Gastroesophageal sphincter (tissue), 4 donors: ENCODE results near the gene TMEM255B. TPM values are rescaled to one million over a fixed set of nuclear protein-coding genes. Genes with fewer than 3 reads are reported as not detected.

ENCODE experiments used
- ATAC-seq: fragments of 150-250 bp; one replicate; pipeline ENCODE4 v1.9.1; 2016; ENCODE audit warnings: mild to moderate bottlenecking, moderate library complexity
- H3K27ac ChIP-seq, 4 donors: fragments of 200-600 bp; sonication (generic) in 3 of 4; 1 replicate in 3 of 4; 2 replicates in 1 of 4; pipeline ENCODE4 v1.5.1; 2016 to 2019
- H3K27me3 ChIP-seq: fragments of 200-600 bp; sonication (generic); one replicate; pipeline ENCODE4 v1.5.1; 2019
- H3K36me3 ChIP-seq, 2 donors: fragments of 200-600 bp; sonication (generic); one replicate each; pipeline ENCODE4 v1.5.1; 2019; ENCODE audit warnings: control low read depth in 1 of 2
- H3K4me1 ChIP-seq, 3 donors: fragments of 200-600 bp; sonication (generic); 1 replicate in 2 of 3; 2 replicates in 1 of 3; pipeline ENCODE4 v1.5.1; 2016 to 2019; ENCODE audit warnings: control low read depth in 2 of 3
- H3K4me3 ChIP-seq, 2 donors: fragments of 200-600 bp; sonication (generic); one replicate each; pipeline ENCODE4 v1.5.1; 2019; ENCODE audit warnings: mild to moderate bottlenecking in 1 of 2, moderate library complexity in 1 of 2
- H3K9me3 ChIP-seq, 3 donors: fragments of 200-600 bp; sonication (generic); one replicate each; pipeline ENCODE4 v1.5.1; 2017 to 2019; ENCODE audit warnings: control low read depth in 2 of 3
- EP300 ChIP-seq: sonication (generic); formaldehyde crosslinking; IDR thresholded peaks from one replicate; pipeline ENCODE4 v1.6.1; 2017; ENCODE audit warnings: antibody characterized with exemption, mild to moderate bottlenecking
- POLR2A ChIP-seq, 2 donors: fragments of 450-650 bp; IDR thresholded peaks; one replicate each; pipeline ENCODE4 v1.6.1; 2017; ENCODE audit warnings: antibody characterized with exemption in 2 of 2, mild to moderate bottlenecking in 2 of 2, moderate library complexity in 1 of 2
- POLR2AphosphoS5 ChIP-seq: sonication (generic); formaldehyde crosslinking; IDR thresholded peaks from one replicate; pipeline ENCODE4 v1.6.1; 2017; ENCODE audit warnings: antibody characterized with exemption
- WGBS, 2 donors: methylation state at CpG; one replicate each; pipeline ENCODE4 v1.1.5; 2018; ENCODE audit warnings: low coverage in 1 of 2; 5-methylcytosine and 5-hydroxymethylcytosine counted together
- total RNA-seq, 4 donors: library from RNA; depleted of rRNA; stranded (reverse); fragments of >200 nt; gene quantifications; one replicate each; pipeline ENCODE4 v1.1.0, GENCODE V29; 2016
- TF ChIP-seq, protein P1 (sequence below), 4 experiments: fragments of 200-600 bp in 2 of 4; fragments of 450-650 bp in 2 of 4; sonication (generic) in 1 of 4; IDR thresholded peaks; one replicate each; pipeline ENCODE4 v1.5.1; 2017 to 2019; ENCODE audit warnings: antibody characterized with exemption in 4 of 4, mild to moderate bottlenecking in 2 of 4, moderate library complexity in 2 of 4

The TMEM255B gene
- total RNA-seq, 4 donors from 2014 or later, result 4.9 to 13.2 (median 7.8) TPM

DNA sequence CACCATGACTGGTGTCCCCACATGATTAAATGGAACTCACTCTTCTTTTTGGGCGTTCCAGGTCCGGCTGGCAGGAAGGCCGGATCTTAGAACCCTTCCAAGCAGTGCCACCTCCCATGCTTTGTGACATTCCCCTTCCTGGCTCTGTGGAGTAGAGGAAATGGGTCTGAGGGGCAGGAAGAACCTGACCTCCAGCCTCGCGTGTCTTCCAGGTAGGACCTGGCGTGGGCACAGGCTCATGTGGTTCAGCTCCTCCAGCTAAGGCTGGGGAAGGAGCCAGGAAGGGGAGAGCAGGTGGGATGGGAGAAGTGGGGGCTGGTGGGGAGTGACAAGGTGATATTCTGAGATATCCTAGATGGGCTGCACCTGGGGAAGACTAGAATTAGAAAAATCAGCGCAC is 2.1 kb downstream of the TMEM255B start:
- H3K4me1 ChIP-seq, result peaks cover 0 to 19% (median 3%) of the 10 kb centered on the region in 3 donors
- 77 to 85% methylated on average over 1 to 7 of the region's 7 CpGs for WGBS, 2 donors
- TF ChIP-seq, protein P1, sequence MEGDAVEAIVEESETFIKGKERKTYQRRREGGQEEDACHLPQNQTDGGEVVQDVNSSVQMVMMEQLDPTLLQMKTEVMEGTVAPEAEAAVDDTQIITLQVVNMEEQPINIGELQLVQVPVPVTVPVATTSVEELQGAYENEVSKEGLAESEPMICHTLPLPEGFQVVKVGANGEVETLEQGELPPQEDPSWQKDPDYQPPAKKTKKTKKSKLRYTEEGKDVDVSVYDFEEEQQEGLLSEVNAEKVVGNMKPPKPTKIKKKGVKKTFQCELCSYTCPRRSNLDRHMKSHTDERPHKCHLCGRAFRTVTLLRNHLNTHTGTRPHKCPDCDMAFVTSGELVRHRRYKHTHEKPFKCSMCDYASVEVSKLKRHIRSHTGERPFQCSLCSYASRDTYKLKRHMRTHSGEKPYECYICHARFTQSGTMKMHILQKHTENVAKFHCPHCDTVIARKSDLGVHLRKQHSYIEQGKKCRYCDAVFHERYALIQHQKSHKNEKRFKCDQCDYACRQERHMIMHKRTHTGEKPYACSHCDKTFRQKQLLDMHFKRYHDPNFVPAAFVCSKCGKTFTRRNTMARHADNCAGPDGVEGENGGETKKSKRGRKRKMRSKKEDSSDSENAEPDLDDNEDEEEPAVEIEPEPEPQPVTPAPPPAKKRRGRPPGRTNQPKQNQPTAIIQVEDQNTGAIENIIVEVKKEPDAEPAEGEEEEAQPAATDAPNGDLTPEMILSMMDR (IDR thresholded peaks at IDR 0.05), result no peak
- TF ChIP-seq POLR2A (IDR thresholded peaks at IDR 0.05), result no peak

DNA sequence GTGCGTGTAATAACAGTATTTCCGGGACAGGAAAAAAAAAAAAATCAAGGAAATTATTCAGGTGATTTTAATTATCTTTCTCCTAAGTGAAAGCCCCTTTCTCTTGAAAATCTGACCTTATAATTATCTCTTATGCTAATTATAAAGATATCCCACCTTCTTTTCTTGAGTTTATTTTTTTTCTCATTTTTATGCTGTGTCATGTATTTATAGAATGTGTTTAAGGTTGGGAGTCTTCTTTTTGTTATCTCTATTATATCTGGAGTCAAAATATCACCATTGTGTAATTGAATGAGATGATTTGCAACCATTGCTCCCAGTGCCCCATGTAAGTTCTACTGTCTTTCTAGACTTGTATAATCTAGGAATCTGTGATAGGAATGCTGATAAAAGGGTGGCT is 3.0 kb downstream of the TMEM255B start:
- Histone ChIP-seq H3K27ac (no peak overlapping the region), H3K4me3 (no peak overlapping the region), H3K4me1 (peaks cover 0 to 19% (median 3%) of the 10 kb centered on the region in 3 donors), H3K27me3 (peaks cover 6% of the 10 kb centered on the region), H3K9me3 (no peaks in the 10 kb centered on the region), H3K36me3 (no peaks in the 10 kb centered on the region)
- no peak for ATAC-seq
- no peak for TF ChIP-seq POLR2AphosphoS5
- TF ChIP-seq, protein P1 (IDR thresholded peaks at IDR 0.05), result no peak
- TF ChIP-seq EP300, result no peak
- TF ChIP-seq POLR2A (IDR thresholded peaks at IDR 0.05), result no peak
- 75 to 88% methylated on average over 2 of the region's 2 CpGs for WGBS, 2 donors

More for the DNA sequence above, 2.1 kb downstream of the TMEM255B start:
- H3K4me3 ChIP-seq, result no peak overlapping the region
- peaks cover 6% of the 10 kb centered on the region for H3K27me3 ChIP-seq
- no peaks in the 10 kb centered on the region for H3K9me3 ChIP-seq
- H3K36me3 ChIP-seq, result no peaks in the 10 kb centered on the region
- ATAC-seq, result no peak
- no peak overlapping the region for H3K27ac ChIP-seq

- no peaks in the 10 kb centered on the region for H3K36me3 ChIP-seq
- ATAC-seq, result no peak
- no peaks in the 10 kb centered on the region for H3K9me3 ChIP-seq
- H3K4me3 ChIP-seq, result no peak overlapping the region
- no peak overlapping the region for H3K27ac ChIP-seq
- H3K4me1 ChIP-seq, result peaks cover 0 to 19% (median 3%) of the 10 kb centered on the region in 3 donors
- 61 to 80% methylated on average over 11 of the region's 11 CpGs for WGBS, 2 donors
- TF ChIP-seq, protein P1 (IDR thresholded peaks at IDR 0.05), result no peak
- TF ChIP-seq EP300, result no peak
- peaks cover 6% of the 10 kb centered on the region for H3K27me3 ChIP-seq
Observed at GRCh38 chr13:113762538-113762937, 3.5 kb downstream of the TMEM255B start.

DNA sequence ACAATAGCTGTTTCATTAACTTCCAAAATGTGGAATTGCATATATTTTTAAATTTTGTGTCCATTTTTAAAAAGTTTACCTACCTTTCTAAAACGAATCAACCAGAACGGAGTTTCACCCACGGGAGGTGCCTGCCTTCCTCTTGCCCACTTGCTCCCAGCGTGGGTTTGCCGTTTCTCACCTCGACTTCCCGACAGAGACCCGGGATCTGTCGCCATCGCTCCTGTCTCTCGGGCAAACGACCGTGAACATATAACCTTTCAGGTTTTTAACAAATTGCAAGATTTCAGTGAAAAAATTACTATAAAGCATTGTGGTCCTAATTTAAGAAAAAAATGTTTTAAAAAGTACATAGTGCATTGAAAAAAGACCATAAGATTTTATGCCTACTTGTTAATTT is 4.2 kb downstream of the TMEM255B start:
- no peak overlapping the region for H3K4me3 ChIP-seq
- ATAC-seq, result no peak
- no peak overlapping the region for H3K27ac ChIP-seq
- no peak for TF ChIP-seq POLR2AphosphoS5
- H3K27me3 ChIP-seq, result peaks cover 6% of the 10 kb centered on the region
- WGBS, 2 donors, result 83 to 86% methylated on average over 10 to 13 of the region's 13 CpGs
- H3K36me3 ChIP-seq, result peaks cover 0 to 4% of the 10 kb centered on the region in 2 donors
- no peaks in the 10 kb centered on the region for H3K9me3 ChIP-seq
- peaks cover 0 to 16% (median 3%) of the 10 kb centered on the region in 3 donors for H3K4me1 ChIP-seq

- H3K27me3 ChIP-seq, result peaks cover 6% of the 10 kb centered on the region
Observed at GRCh38 chr13:113763961-113764792, 5.2 kb downstream of the TMEM255B start.

More at GRCh38 chr13:113763961-113764792, 5.2 kb downstream of the TMEM255B start:
- ATAC-seq, result no peak
- H3K4me1 ChIP-seq, result peaks cover 0 to 10% (median 0%) of the 10 kb centered on the region in 3 donors
- no peak overlapping the region for H3K27ac ChIP-seq
- peaks cover 0 to 14% of the 10 kb centered on the region in 2 donors for H3K36me3 ChIP-seq
- WGBS, 2 donors, result no CpG with 5 or more reads among the region's 25 CpGs
- no peaks in the 10 kb centered on the region for H3K9me3 ChIP-seq
- TF ChIP-seq, protein P1 (IDR thresholded peaks at IDR 0.05), result no peak
- no peak for TF ChIP-seq EP300
- no peak for TF ChIP-seq POLR2A (IDR thresholded peaks at IDR 0.05)
- TF ChIP-seq POLR2AphosphoS5, result no peak
- no peak overlapping the region for H3K4me3 ChIP-seq
